Skin of body (tissue), 2 donors: Measurements from ENCODE around the gene TOX2. TPM values are rescaled to one million over a fixed set of nuclear protein-coding genes. Genes with fewer than 3 reads are reported as not detected.

ENCODE experiments used
- DNase-seq: peaks from one replicate; lab custom pipeline; 2025; lab: John Stamatoyannopoulos, UW
- total RNA-seq: library from RNA; depleted of rRNA; stranded (reverse); fragments of >200 nt; gene quantifications from one replicate; pipeline ENCODE4 v1.2.3, GENCODE V29; 2014

TOX2 gene
- total RNA-seq, 1 donor from 2014 or later = 0.89 TPM

- no peak for DNase-seq
Observed at GRCh38 chr20:44075191-44075949, 160.7 kb downstream of the TOX2 start.

GRCh38 chr20:44075950-44076232, 161.2 kb downstream of the TOX2 start:
- no peak for DNase-seq

- no peak for DNase-seq
Observed at GRCh38 chr20:44079291-44079690, 164.6 kb downstream of the TOX2 start.

- DNase-seq = no peak
Observed at GRCh38 chr20:44080064-44080463, 165.4 kb downstream of the TOX2 start.

- peak; percentile 66 for DNase-seq
Observed at GRCh38 chr20:44080646-44081267, 166.1 kb downstream of the TOX2 start.

- DNase-seq = no peak
Observed at GRCh38 chr20:44081476-44081875, 166.8 kb downstream of the TOX2 start.

GRCh38 chr20:44081888-44082287, 167.2 kb downstream of the TOX2 start:
- no peak for DNase-seq

- no peak for DNase-seq
Observed at GRCh38 chr20:44083220-44083933, 168.7 kb downstream of the TOX2 start.

- DNase-seq = no peak
Observed at GRCh38 chr20:44084439-44084838, 169.8 kb downstream of the TOX2 start.

GRCh38 chr20:44084891-44085290, 170.2 kb downstream of the TOX2 start:
- DNase-seq = no peak

- no peak for DNase-seq
Observed at GRCh38 chr20:44085616-44086434, 171.2 kb downstream of the TOX2 start.

GRCh38 chr20:44087051-44087856, 172.6 kb downstream of the TOX2 start:
- DNase-seq = no peak

- no peak for DNase-seq
Observed at GRCh38 chr20:44087857-44088120, 173.1 kb downstream of the TOX2 start.

GRCh38 chr20:44089987-44090674, 175.5 kb downstream of the TOX2 start:
- DNase-seq = no peak

- no peak for DNase-seq
Observed at GRCh38 chr20:44091026-44091425, 176.4 kb downstream of the TOX2 start.

- no peak for DNase-seq
Observed at GRCh38 chr20:44092551-44093248, 178.0 kb downstream of the TOX2 start.

- no peak for DNase-seq
Observed at GRCh38 chr20:44093249-44093582, 178.6 kb downstream of the TOX2 start.

GRCh38 chr20:44095831-44096230, 181.2 kb downstream of the TOX2 start:
- no peak for DNase-seq

GRCh38 chr20:44097521-44098255, 183.0 kb downstream of the TOX2 start:
- DNase-seq = no peak

- DNase-seq = no peak
Observed at GRCh38 chr20:44098256-44098630, 183.6 kb downstream of the TOX2 start.
